HG03442 (cell line): ENCODE data around the gene PTPMT1.

ENCODE experiments used
- ATAC-seq: cut with Tn5 transposase; IDR thresholded peaks from one replicate; pipeline ENCODE4 v1.9.1; 2021; ENCODE audit warnings: mild to moderate bottlenecking, moderate library complexity; ENCODE audit not compliant: unreplicated experiment

PTPMT1 gene

DNA sequence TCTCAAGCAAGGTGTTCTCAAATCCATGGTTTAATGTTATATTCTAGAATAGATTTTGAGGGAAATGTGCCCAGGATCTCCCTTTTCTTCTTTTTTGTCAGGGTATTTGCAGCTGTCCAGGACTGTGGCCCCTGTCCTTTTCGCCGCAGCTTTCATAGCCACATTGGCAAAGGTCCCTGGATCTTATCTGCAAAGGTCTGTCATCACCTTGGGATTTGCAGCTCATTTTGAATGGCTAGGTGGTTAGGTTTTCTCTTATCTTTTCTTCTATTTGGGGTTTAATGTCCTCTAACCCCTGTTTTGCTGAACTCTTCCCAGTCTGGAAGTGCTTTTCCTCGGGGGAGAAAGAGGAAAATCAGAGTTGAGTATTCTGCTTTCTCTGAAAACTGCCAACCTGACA, 40.5 kb downstream of the PTPMT1 start:
- ATAC-seq: no peak

DNA sequence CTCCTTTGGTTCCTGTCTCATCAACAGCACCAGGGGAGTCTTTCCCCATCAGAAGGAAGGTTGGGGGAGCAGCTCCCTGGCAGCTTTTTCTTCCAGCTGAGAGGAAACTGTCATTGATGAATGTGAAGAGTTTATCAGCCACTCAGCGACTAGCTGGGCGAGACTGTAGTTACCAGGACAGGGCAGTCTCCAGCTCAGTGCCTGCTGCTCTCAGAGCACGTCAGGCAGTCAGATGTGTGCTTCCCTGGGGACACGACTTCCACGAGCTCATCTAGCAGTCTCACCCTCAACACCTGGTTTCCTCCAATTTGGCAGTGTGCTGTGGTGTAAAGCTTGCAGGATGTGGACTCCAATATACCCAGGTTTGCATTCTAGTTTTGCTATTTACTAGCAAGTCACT, 41.3 kb downstream of the PTPMT1 start:
- ATAC-seq: no peak

DNA sequence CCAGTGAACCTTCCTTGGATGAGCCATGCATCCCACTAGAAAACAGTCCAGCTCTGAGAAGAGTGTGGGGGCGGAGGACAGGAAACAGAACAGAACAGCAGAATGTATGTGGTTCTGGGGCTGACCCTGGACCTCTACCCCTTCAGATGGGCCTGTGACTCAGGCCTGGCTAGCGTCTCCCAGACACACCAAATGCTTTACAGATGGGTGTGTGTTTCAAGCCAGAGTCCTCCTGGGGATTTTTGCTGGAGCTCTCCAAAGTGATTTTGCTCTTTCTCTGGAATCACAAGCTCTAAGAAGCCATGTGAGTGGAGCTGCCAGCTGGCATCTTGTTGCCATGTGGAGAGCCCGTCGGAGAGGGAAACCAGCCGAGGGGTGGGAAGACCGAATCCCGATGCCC, 42.0 kb downstream of the PTPMT1 start:
- ATAC-seq: no peak

DNA sequence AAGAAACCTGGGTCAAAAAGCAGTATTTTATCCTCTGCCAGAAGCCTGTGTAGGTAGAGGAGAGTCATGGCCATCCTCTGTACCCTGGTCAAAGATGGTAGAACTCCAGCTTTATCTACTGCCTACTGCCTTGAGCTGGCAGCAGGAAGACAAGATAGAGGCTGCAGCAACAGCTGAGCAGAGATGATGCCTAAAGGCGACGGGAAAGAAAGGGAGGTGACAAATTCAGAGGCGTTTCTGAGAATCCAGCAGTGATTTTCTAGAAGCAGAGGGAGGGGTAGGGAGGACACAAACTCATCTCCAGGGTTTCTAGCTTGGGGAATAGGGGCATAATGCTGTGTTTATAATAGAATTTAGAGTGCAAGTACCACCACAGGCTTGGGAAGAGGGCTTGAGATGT, 44.3 kb downstream of the PTPMT1 start:
- no peak for ATAC-seq

DNA sequence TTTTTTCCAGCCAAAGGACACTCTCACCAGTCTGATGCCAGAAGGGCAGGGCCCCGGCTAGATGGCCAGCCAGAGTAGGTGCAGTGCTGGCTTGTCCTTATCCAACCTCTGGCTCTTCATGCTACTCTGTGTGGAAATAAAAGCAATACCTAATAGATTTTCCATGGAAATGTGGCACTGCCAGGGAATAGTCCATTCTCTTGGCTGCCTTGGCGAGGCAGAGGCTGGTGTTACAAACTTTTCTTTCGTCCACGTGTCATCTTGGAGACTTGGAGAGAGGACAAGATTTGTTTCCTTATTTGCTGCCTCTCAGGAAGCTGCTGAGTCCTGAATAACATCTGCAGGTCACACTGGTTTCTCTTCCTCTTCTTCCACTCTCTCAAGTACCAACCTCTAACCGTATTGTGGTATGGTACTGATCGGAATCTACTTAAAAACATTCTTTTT, 46.0 kb downstream of the PTPMT1 start:
- peak; percentile 81 for ATAC-seq

DNA sequence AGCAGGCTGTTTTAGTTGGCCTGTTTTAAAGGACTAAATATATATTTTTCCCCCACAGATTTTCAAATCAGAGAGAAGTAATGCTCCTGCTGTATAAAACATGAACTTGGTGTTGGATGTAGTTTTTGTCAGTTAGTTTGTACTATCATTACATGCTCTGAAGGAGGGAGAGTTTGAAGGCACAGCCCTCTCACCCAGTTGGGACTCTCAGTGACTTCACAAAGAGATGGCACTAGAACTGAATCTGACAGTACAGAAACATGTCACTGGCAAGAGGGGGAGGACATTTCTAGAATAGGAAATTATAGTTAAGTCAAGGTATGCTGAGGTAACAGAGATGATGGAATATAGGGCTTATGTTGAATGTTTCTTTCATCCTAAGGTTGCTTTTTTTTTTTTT, 49.9 kb downstream of the PTPMT1 start:
- no peak for ATAC-seq

DNA sequence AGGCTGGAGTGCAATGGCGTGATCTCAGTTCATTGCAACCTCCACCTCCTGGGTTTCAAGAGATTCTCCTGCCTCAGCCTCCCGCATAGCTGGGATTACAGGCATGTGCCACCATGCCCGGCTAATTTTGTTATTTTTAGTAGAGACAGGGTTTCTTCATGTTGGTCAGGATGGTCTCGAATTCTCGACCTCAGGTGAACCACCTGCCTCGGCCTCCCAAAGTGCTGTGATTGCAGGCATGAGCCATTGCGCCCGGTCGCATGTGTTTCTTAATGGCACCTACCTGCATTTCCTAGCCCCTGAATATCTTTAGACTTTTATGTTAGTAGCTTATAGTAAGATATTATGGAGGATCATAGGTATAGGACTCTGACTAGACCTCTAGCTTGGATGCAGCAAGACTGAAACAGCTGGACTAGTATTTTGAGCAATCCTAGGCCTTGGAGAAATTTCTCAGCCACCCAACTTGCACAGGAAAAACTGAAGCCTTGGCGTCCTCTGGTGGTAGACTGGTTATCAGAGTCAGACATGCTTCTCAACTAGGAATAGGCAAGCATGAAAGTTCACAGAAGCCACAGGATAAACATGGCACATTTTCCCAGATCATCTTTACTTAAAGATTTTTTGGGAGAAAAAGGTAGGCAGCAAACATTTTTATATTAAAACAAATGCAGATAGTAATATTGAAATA, 51.5 kb downstream of the PTPMT1 start:
- ATAC-seq: no peak

DNA sequence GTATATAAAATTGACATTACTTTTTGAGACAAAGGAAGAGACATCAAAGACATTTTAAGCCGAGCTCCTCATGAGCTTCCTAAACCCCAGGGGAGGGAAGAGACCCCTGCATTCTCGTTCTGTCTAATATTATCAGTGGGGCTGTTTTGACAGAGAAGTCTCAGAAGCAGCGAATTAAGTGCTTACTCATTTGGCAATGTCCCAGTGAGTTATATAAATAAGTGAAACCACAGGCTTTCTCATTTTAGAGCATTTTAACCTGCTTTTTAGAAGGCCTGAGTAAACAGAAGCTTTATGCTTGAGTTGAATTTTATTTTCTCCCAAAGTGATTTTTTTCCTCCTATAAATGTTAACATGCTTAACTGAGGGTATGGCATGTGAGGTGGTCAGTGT, 52.0 kb downstream of the PTPMT1 start:
- ATAC-seq: no peak

DNA sequence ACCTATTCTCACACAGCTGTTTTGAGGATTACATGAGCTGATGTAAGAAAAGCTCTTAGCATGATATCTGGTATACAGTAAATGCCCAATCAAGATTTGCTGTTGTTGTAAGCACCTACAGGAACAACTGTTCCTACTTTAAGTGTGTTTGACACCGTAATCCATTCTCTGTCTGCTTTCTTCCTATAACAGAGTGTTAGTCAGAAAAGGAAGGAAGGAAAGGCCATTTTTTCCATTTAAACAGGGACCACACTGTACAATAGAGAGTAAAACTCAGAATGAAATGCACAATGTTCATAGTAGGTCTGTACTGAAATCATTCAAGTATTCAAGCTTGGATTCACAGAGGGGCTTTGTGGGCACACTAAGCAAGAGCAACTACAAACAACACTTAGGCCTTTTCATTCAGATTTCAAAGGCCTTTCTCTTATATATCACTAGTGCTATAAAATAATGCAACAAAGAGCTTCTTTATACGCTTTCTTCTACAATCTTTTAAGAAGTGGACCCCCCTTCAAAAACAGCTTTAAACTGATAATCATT, 55.5 kb downstream of the PTPMT1 start:
- no peak for ATAC-seq
